ENCODE results near the gene TFAP2D.

TFAP2D gene

GRCh38 chr6:50720623-50721022 lies 7.3 kb downstream of the TFAP2D start:
- DNase-seq (ENCODE audit: low read depth) = no peak

GRCh38 chr6:50721978-50722377 lies 8.7 kb downstream of the TFAP2D start:
- no peak for DNase-seq (ENCODE audit: low read depth)

GRCh38 chr6:50722829-50723554 lies 9.7 kb downstream of the TFAP2D start:
- DNase-seq (ENCODE audit: low read depth) = no peak

GRCh38 chr6:50724381-50725124 lies 11.2 kb downstream of the TFAP2D start:
- no peak for DNase-seq (ENCODE audit: low read depth)

GRCh38 chr6:50734488-50734887 lies 21.2 kb downstream of the TFAP2D start:
- DNase-seq (ENCODE audit: low read depth) = no peak

DNA sequence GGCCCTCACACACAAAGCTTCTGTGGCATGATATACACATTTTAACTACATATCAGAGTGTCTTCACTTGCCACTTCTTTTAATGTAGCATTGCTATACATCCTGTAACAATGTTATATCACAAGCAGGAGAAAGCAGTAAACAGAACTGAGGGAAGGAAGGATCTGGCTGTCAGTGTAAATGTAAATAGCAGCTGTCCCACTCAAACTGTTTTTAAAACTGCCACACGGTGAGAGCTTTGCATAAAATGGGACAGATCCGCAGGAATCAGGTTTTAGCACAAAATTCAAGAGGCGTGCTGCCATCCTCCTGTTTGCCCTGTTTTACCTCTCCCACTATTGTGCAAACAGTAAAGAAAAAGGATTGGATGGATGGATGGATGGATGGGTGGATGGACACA lies 28.8 kb downstream of the TFAP2D start:
- no peak for DNase-seq (ENCODE audit: low read depth)

- DNase-seq (ENCODE audit: low read depth) = no peak
Measured at GRCh38 chr6:50744976-50745375, 31.6 kb downstream of the TFAP2D start.

- no peak for DNase-seq (ENCODE audit: low read depth)
Measured at GRCh38 chr6:50762798-50763197, 49.5 kb downstream of the TFAP2D start.

GRCh38 chr6:50778696-50779095 lies 65.4 kb downstream of the TFAP2D start:
- DNase-seq (ENCODE audit: low read depth) = no peak

DNA sequence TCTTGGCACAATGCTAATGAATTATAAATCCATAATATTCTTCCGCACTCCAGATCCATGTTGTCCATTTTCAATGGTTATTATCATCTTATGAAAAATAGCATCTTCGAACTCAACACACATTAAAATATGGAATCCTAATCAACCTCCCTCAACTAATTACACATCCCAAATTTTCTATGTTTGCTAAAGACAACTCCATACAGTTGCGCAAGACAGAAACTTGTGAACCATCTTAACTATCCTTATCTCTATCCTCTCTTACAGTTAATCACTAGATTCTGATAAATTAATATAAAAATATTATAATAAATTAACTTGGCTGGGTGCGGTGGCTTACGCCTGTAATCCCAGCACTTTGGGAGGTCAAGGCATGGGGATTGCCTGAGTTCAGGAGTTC lies 67.1 kb downstream of the TFAP2D start:
- DNase-seq (ENCODE audit: low read depth) = no peak

DNA sequence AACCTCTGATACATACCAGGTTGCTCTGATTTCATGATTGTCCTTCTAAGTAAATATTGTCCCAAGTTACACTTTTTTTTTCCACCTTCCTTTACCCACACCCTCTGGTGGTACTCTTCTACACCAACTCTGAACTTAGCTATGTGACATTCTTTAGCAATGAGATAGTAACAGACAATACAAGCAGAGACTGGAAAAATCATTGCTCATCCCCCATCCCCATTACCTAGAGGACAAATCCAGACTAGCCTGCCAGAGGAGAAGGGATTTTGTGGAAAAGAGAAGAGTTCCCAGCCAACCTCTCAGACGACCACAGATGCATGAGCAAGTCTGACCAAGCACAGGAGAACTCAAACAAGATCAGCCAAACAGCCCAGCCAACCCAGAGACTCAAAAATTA lies 72.6 kb downstream of the TFAP2D start:
- DNase-seq (ENCODE audit: low read depth) = no peak

DNA sequence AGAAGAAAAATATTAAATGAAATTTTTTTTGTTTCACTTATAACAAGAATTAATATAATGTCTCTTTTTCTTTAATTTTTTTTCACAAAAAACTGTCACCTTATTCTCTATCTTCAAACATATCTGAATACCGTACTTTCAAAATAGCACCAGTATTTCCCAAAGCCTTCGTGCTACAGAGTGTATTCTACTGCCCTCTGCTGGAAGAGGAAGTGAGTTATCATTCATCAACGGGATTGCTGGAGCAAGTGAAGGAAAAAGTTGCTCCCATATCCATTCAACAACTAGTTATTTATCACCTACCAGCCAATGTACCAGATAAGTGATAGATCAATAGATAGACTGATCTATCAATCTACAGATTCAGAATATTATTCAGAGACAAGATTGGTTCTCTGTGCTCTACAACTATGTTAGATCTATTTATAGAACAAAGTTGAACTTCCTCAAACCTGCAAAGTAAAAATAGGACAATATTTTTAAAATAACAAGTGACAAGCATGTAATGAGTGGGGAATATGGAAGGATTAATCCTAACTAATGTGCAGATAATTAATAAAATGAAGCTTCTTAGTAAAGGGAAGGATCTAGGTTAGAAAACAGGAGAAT lies 78.7 kb downstream of the TFAP2D start:
- DNase-seq (ENCODE audit: low read depth) = peak; percentile 9

- no peak for DNase-seq (ENCODE audit: low read depth)
Measured at GRCh38 chr6:50792771-50793170, 79.4 kb downstream of the TFAP2D start.

GRCh38 chr6:50795574-50795973 lies 82.2 kb downstream of the TFAP2D start:
- no peak for DNase-seq (ENCODE audit: low read depth)

DNA sequence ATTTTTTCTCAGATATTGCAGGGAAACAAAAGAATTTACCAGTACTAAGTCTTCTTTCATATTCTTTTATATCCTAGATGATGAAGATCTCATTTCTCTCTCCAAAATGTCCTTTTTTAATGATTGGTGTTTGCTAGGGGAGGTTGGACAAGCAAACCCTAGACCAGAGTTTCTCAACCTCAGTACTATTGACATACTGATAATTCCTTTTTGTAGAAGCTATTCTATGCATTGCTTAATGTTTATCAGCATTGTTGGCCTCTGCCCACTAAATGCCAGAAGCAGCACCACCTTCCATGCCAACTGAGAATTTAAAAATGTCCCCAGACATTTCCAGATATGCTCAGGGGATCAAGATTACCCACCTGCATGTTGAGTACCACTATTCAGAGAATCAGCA lies 91.0 kb downstream of the TFAP2D start:
- no peak for DNase-seq (ENCODE audit: low read depth)

GRCh38 chr6:50807035-50807434 lies 93.7 kb downstream of the TFAP2D start:
- no peak for DNase-seq (ENCODE audit: low read depth)

GRCh38 chr6:50815436-50816114 lies 102.2 kb downstream of the TFAP2D start:
- peak; percentile 3 for DNase-seq (ENCODE audit: low read depth)

DNA sequence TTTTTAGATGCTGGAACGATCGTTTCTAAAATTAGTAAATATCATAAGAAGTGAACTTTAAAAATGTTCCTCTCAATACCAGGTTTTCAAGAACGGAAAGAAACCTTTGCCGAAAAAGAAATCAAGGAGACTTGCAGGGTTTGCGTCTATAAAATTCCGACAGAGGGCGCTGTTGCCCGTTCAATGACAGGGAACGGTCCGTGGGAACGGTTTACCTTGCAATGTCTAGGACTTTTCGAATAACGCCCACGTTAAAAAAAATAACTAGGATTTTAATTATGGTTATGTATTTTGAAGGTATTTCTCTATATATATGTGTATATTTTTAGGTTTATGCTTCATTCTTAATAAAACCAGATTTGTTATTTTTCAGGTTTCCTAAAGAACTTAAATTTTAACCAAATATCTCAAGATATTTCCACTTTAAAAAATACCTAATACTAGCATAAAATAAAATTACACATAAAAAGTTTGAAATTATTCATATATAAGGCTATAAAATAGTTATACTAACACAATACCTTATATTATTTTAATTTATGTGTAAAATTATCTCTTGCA lies 102.9 kb downstream of the TFAP2D start:
- peak; percentile 59 for DNase-seq (ENCODE audit: low read depth)

GRCh38 chr6:50816947-50817645 lies 103.8 kb downstream of the TFAP2D start:
- no peak for DNase-seq (ENCODE audit: low read depth)

- no peak for DNase-seq (ENCODE audit: low read depth)
Measured at GRCh38 chr6:50817646-50817950, 104.3 kb downstream of the TFAP2D start.

DNA sequence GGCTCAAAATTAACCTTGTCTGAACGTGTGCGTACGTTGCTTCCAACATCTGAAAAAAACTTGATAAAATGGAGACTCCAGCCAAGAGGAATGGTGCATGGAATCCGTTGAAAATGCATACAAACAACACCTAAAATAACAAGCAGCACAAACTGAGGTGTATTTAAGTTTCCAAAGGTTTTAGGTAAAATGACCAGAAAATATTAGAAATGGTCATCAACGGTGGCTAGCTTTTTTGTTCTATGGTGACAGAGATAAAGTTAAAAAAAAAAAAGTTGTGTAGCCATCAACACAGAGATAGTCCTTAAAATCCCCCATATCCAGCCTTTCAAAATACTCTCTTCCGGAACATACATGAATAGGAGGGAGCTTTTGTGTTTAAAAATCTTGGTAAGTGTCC lies 104.7 kb downstream of the TFAP2D start:
- DNase-seq (ENCODE audit: low read depth) = no peak

- no peak for DNase-seq (ENCODE audit: low read depth)
Measured at GRCh38 chr6:50818673-50819072, 105.3 kb downstream of the TFAP2D start, which contains the start of gene TFAP2B. Gene TFAP2B (plus strand): TSS chr6:50818871. CDS start chr6:50818892, 21 bp downstream.

Data from amniotic epithelial cell (primary cell).